ENCODE measurements around the gene TPCN1.

Gene TPCN1

DNA sequence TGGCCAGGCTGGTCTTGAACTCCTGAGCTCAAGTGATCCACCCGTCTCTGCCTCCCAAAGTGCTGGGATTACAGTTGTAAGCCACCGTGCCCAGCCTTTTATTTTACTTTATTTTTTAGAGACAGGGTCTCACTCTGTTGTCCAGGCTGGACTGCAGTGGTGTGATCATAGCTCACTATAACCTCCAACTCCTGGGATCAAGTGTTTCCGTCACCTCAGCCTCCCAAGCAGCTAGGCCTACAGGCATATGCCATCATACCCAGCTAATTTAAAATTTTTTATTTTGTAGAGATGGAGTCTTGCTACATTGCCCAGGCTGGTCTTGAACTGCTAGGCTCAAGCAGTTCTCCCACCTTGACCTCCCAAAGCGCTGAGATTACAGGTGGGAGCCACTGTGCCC lies 3.7 kb downstream of the TPCN1 start:
- TF ChIP-seq CTCF (conservative IDR thresholded peaks at IDR 0.05; ENCODE audit: low read depth, low read length) = no peak
- H4K20me1 ChIP-seq (ENCODE audit: insufficient read depth) = no peaks in the 10 kb centered on the region
- no peak overlapping the region for H2AFZ ChIP-seq (ENCODE audit: low read depth)
- H3K36me3 ChIP-seq (ENCODE audit: insufficient read depth) = no peaks in the 10 kb centered on the region
- no peaks in the 10 kb centered on the region for H3K79me2 ChIP-seq (ENCODE audit: insufficient read depth, low read depth)
- H3K9ac ChIP-seq = no peak overlapping the region
- H3K4me1 ChIP-seq (ENCODE audit: low read depth, poor library complexity, severe bottlenecking) = peaks cover 34% of the 10 kb centered on the region
- no peak overlapping the region for H3K27ac ChIP-seq
- no peaks in the 10 kb centered on the region for H3K27me3 ChIP-seq (ENCODE audit: insufficient read depth, low read depth)
- H3K4me3 ChIP-seq (IDR thresholded peaks at IDR 0.05; ENCODE audit: insufficient read depth, low read depth, low read length) = no peak overlapping the region
- no peak overlapping the region for H3K4me2 ChIP-seq

- Histone ChIP-seq H3K4me3 (IDR thresholded peaks at IDR 0.05; ENCODE audit: insufficient read depth, low read depth, low read length) (no peak overlapping the region), H2AFZ (ENCODE audit: low read depth) (no peak overlapping the region), H3K36me3 (ENCODE audit: insufficient read depth) (no peaks in the 10 kb centered on the region), H3K79me2 (ENCODE audit: insufficient read depth, low read depth) (no peaks in the 10 kb centered on the region), H3K9ac (no peak overlapping the region), H4K20me1 (ENCODE audit: insufficient read depth) (no peaks in the 10 kb centered on the region), H3K4me1 (ENCODE audit: low read depth, poor library complexity, severe bottlenecking) (peaks cover 29% of the 10 kb centered on the region), H3K27ac (no peak overlapping the region), H3K4me2 (no peak overlapping the region), H3K27me3 (ENCODE audit: insufficient read depth, low read depth) (no peaks in the 10 kb centered on the region)
- no peak for TF ChIP-seq CTCF (conservative IDR thresholded peaks at IDR 0.05; ENCODE audit: low read depth, low read length)
Observed at GRCh38 chr12:113226696-113227568, 5.7 kb downstream of the TPCN1 start.

DNA sequence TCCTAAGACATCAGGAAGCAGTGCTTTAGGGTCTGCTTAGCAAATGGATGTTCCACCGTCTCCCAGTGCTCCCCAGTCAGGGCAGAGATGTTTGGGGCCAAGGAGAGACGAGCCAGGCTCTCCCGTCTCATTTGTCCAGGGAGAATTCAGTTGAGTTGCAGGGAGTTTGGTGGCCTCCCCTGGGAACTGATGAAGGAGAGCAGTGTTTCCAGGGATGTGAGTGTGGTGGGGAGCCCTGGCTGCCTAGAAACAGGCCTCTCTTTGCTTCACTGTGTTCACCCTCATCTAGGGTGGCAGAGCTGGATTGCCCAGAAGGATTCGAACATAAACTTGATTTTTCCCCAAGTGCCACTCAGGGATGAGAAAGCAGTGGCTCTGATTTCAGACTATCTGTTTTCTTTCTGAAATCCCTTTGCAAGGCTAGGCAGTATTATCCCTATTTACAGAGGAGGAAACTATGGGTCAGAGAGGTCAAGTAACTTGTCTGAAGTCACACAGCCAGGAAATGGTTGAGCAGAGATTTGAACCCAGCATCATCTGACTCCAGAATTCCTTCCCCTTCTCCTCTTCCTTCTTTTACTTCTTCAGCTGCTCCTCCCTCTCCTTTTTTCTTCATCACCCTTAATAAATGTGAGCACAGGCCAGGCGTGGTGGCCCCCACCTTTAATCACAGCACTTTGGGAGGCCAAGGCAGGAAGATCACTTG lies 6.6 kb downstream of the TPCN1 start:
- Histone ChIP-seq H3K79me2 (ENCODE audit: insufficient read depth, low read depth) (no peaks in the 10 kb centered on the region), H3K27me3 (ENCODE audit: insufficient read depth, low read depth) (no peaks in the 10 kb centered on the region), H4K20me1 (ENCODE audit: insufficient read depth) (no peaks in the 10 kb centered on the region), H3K4me1 (ENCODE audit: low read depth, poor library complexity, severe bottlenecking) (peaks cover 22% of the 10 kb centered on the region), H2AFZ (ENCODE audit: low read depth) (no peak overlapping the region), H3K4me2 (no peak overlapping the region), H3K9ac (no peak overlapping the region), H3K4me3 (IDR thresholded peaks at IDR 0.05; ENCODE audit: insufficient read depth, low read depth, low read length) (no peak overlapping the region), H3K36me3 (ENCODE audit: insufficient read depth) (no peaks in the 10 kb centered on the region), H3K27ac (no peak overlapping the region)
- TF ChIP-seq CTCF (conservative IDR thresholded peaks at IDR 0.05; ENCODE audit: low read depth, low read length) = no peak

DNA sequence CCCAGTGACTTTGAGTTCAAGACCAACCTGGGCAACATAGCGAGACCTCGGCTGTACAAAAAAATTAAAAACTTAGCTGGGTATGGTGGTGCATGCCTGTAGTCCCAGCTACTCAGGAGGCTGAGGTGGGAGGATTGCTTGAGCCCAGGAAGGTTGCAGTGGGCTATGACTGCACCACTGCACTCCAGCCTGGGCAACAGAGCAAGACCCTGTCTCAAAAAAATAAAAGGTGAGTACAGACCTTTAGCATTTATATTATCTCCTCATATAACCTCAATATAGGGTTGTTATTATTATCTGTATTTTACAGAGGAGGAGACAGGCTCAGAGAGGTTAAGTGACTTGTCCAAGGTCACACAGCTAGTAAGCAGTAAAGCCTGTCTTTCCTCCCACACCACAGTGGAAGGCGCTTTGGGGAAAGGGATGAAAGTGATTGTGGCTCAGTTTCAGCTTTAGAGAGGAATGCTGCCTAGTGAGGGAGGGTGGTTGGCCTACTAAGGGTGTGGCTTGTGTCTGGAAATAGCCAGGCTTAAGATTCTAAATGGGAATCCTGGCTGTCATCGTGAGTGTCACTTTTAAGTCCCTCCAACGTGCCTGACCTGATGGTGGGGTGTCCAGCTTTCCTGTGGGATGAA lies 7.2 kb downstream of the TPCN1 start:
- peaks cover 18% of the 10 kb centered on the region for H3K4me1 ChIP-seq (ENCODE audit: low read depth, poor library complexity, severe bottlenecking)
- no peak overlapping the region for H3K4me2 ChIP-seq
- no peak for TF ChIP-seq CTCF (conservative IDR thresholded peaks at IDR 0.05; ENCODE audit: low read depth, low read length)
- H3K36me3 ChIP-seq (ENCODE audit: insufficient read depth) = no peaks in the 10 kb centered on the region
- H3K9ac ChIP-seq = no peak overlapping the region
- peak overlapping the region; percentile 31; the same call in 1 of the 2 replicates for H3K27ac ChIP-seq
- no peak overlapping the region for H3K4me3 ChIP-seq (IDR thresholded peaks at IDR 0.05; ENCODE audit: insufficient read depth, low read depth, low read length)
- H4K20me1 ChIP-seq (ENCODE audit: insufficient read depth) = no peaks in the 10 kb centered on the region
- H3K79me2 ChIP-seq (ENCODE audit: insufficient read depth, low read depth) = no peaks in the 10 kb centered on the region
- H3K27me3 ChIP-seq (ENCODE audit: insufficient read depth, low read depth) = no peaks in the 10 kb centered on the region
- H2AFZ ChIP-seq (ENCODE audit: low read depth) = no peak overlapping the region

Measured in KMS-11 (cell line).